H1 (cell line): ENCODE data around the gene COMMD6. TPM values are rescaled to one million over a fixed set of nuclear protein-coding genes. Genes with fewer than 3 reads are reported as not detected.

Experiments used
- CHD2 ChIP-seq: IDR thresholded peaks from 2 replicates; pipeline ENCODE4 v1.6.1; 2012; ENCODE audit warnings: low read length, improper control_type of control experiment
- CREB1 ChIP-seq: IDR thresholded peaks from 2 replicates; pipeline ENCODE4 v1.6.1; 2012; ENCODE audit warnings: inconsistent platforms
- CTBP2 ChIP-seq: IDR thresholded peaks from 2 replicates; pipeline ENCODE4 v1.7.0; 2011; ENCODE audit warnings: borderline replicate concordance, mild to moderate bottlenecking, moderate library complexity, mixed read lengths, low read length; ENCODE audit not compliant: insufficient read depth, insufficient read length
- EZH2 ChIP-seq: fragments of 200-600 bp; sonication (generic); IDR thresholded peaks from 2 replicates; pipeline ENCODE4 v1.7.1; 2012; ENCODE audit warnings: low read depth, mild to moderate bottlenecking, moderate library complexity, low read length, inconsistent platforms; ENCODE audit not compliant: severe bottlenecking
- JUND ChIP-seq: IDR thresholded peaks from 2 replicates; pipeline ENCODE4 v1.6.1; 2011; ENCODE audit warnings: mild to moderate bottlenecking, improper control_type of control experiment, low read length
- RXRA ChIP-seq: IDR thresholded peaks from 2 replicates; pipeline ENCODE4 v1.6.1; 2011; ENCODE audit warnings: low read depth, mild to moderate bottlenecking, low read length, moderate library complexity; ENCODE audit not compliant: insufficient read depth
- SIX5 ChIP-seq: IDR thresholded peaks from 2 replicates; pipeline ENCODE4 v1.6.1; 2011; ENCODE audit warnings: mild to moderate bottlenecking, low read depth, low read length
- TBP ChIP-seq: IDR thresholded peaks from 2 replicates; pipeline ENCODE4 v1.6.1; 2011; ENCODE audit warnings: low read depth, low read length, improper control_type of control experiment
- polyA plus RNA-seq, 7 experiments: library from polyadenylated mRNA; depleted of rRNA in 3 of 7; stranded (reverse) in 5 of 7; unstranded in 2 of 7; fragments of >200 nt in 5 of 7; fragments of 200-250 nt in 2 of 7; gene quantifications; 1 replicate in 5 of 7; 2 replicates in 1 of 7; 4 replicates in 1 of 7; pipeline versions ENCODE4 v1.2.1 to v1.2.3, GENCODE V29; 2011 to 2013; ENCODE audit warnings: missing spikeins in 2 of 7, mixed read lengths in 2 of 7
- total RNA-seq: library from RNA; stranded (reverse); fragmentation: NEBNext Ultra II Directional; extraction: Animal tissue kit (Norgen Biotek cat#: 25700); gene quantifications from 2 replicates; pipeline ENCODE4 v1.2.1, GENCODE V29; 2021
- TF ChIP-seq, protein P1 (sequence below): fragments of 300-600 bp; sonication (generic); IDR thresholded peaks from 2 replicates; pipeline ENCODE4 v1.7.1; 2012; ENCODE audit warnings: low read length, moderate library complexity, mild to moderate bottlenecking, inconsistent platforms; ENCODE audit not compliant: insufficient replicate concordance
- TF ChIP-seq, protein P2 (sequence below): IDR thresholded peaks from 2 replicates; pipeline ENCODE4 v1.6.1; 2012; ENCODE audit warnings: inconsistent platforms
- TF ChIP-seq, protein P3 (sequence below): IDR thresholded peaks from 2 replicates; pipeline ENCODE4 v1.6.1; 2011; ENCODE audit warnings: low read length, improper control_type of control experiment

Gene COMMD6
- total and polyA plus RNA-seq, 2 of the 8 experiments (the other 6 are each of a cell fraction or from before 2014, with no cell fraction given), result 53.2 to 122 TPM

- TF ChIP-seq, protein P1, sequence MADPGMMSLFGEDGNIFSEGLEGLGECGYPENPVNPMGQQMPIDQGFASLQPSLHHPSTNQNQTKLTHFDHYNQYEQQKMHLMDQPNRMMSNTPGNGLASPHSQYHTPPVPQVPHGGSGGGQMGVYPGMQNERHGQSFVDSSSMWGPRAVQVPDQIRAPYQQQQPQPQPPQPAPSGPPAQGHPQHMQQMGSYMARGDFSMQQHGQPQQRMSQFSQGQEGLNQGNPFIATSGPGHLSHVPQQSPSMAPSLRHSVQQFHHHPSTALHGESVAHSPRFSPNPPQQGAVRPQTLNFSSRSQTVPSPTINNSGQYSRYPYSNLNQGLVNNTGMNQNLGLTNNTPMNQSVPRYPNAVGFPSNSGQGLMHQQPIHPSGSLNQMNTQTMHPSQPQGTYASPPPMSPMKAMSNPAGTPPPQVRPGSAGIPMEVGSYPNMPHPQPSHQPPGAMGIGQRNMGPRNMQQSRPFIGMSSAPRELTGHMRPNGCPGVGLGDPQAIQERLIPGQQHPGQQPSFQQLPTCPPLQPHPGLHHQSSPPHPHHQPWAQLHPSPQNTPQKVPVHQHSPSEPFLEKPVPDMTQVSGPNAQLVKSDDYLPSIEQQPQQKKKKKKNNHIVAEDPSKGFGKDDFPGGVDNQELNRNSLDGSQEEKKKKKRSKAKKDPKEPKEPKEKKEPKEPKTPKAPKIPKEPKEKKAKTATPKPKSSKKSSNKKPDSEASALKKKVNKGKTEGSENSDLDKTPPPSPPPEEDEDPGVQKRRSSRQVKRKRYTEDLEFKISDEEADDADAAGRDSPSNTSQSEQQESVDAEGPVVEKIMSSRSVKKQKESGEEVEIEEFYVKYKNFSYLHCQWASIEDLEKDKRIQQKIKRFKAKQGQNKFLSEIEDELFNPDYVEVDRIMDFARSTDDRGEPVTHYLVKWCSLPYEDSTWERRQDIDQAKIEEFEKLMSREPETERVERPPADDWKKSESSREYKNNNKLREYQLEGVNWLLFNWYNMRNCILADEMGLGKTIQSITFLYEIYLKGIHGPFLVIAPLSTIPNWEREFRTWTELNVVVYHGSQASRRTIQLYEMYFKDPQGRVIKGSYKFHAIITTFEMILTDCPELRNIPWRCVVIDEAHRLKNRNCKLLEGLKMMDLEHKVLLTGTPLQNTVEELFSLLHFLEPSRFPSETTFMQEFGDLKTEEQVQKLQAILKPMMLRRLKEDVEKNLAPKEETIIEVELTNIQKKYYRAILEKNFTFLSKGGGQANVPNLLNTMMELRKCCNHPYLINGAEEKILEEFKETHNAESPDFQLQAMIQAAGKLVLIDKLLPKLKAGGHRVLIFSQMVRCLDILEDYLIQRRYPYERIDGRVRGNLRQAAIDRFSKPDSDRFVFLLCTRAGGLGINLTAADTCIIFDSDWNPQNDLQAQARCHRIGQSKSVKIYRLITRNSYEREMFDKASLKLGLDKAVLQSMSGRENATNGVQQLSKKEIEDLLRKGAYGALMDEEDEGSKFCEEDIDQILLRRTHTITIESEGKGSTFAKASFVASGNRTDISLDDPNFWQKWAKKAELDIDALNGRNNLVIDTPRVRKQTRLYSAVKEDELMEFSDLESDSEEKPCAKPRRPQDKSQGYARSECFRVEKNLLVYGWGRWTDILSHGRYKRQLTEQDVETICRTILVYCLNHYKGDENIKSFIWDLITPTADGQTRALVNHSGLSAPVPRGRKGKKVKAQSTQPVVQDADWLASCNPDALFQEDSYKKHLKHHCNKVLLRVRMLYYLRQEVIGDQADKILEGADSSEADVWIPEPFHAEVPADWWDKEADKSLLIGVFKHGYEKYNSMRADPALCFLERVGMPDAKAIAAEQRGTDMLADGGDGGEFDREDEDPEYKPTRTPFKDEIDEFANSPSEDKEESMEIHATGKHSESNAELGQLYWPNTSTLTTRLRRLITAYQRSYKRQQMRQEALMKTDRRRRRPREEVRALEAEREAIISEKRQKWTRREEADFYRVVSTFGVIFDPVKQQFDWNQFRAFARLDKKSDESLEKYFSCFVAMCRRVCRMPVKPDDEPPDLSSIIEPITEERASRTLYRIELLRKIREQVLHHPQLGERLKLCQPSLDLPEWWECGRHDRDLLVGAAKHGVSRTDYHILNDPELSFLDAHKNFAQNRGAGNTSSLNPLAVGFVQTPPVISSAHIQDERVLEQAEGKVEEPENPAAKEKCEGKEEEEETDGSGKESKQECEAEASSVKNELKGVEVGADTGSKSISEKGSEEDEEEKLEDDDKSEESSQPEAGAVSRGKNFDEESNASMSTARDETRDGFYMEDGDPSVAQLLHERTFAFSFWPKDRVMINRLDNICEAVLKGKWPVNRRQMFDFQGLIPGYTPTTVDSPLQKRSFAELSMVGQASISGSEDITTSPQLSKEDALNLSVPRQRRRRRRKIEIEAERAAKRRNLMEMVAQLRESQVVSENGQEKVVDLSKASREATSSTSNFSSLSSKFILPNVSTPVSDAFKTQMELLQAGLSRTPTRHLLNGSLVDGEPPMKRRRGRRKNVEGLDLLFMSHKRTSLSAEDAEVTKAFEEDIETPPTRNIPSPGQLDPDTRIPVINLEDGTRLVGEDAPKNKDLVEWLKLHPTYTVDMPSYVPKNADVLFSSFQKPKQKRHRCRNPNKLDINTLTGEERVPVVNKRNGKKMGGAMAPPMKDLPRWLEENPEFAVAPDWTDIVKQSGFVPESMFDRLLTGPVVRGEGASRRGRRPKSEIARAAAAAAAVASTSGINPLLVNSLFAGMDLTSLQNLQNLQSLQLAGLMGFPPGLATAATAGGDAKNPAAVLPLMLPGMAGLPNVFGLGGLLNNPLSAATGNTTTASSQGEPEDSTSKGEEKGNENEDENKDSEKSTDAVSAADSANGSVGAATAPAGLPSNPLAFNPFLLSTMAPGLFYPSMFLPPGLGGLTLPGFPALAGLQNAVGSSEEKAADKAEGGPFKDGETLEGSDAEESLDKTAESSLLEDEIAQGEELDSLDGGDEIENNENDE, result no peak
- TF ChIP-seq JUND (no peak), CTBP2 (no peak), RXRA (no peak), EZH2 (no peak), TBP (no peak), CHD2 (no peak), CREB1 (no peak), SIX5 (no peak)
- TF ChIP-seq, protein P2, sequence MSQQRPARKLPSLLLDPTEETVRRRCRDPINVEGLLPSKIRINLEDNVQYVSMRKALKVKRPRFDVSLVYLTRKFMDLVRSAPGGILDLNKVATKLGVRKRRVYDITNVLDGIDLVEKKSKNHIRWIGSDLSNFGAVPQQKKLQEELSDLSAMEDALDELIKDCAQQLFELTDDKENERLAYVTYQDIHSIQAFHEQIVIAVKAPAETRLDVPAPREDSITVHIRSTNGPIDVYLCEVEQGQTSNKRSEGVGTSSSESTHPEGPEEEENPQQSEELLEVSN, result no peak
- TF ChIP-seq, protein P3, sequence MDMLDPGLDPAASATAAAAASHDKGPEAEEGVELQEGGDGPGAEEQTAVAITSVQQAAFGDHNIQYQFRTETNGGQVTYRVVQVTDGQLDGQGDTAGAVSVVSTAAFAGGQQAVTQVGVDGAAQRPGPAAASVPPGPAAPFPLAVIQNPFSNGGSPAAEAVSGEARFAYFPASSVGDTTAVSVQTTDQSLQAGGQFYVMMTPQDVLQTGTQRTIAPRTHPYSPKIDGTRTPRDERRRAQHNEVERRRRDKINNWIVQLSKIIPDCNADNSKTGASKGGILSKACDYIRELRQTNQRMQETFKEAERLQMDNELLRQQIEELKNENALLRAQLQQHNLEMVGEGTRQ, result no peak
Observed at GRCh38 chr13:75494491-75494890, 43.1 kb downstream of the COMMD6 start (continued).
